Epithelial cell of esophagus (primary cell): Measurements from ENCODE around the gene BIRC5.

Source experiments
- DNase-seq: peaks from one replicate; pipeline ENCODE4 v3.0.0; 2010; ENCODE audit warnings: low read depth
- H3K4me3 ChIP-seq: 2 replicates; pipeline ENCODE4 v1.5.1; 2011; ENCODE audit warnings: mild to moderate bottlenecking, low read length, control low read depth
- TF ChIP-seq, protein P1 (sequence below): IDR thresholded peaks from 2 replicates; pipeline ENCODE4 v1.5.1; 2011; ENCODE audit warnings: low read depth, mild to moderate bottlenecking, low read length, control low read depth, inconsistent platforms; ENCODE audit not compliant: insufficient read depth; ENCODE audit errors: missing control alignments

Gene BIRC5

DNA sequence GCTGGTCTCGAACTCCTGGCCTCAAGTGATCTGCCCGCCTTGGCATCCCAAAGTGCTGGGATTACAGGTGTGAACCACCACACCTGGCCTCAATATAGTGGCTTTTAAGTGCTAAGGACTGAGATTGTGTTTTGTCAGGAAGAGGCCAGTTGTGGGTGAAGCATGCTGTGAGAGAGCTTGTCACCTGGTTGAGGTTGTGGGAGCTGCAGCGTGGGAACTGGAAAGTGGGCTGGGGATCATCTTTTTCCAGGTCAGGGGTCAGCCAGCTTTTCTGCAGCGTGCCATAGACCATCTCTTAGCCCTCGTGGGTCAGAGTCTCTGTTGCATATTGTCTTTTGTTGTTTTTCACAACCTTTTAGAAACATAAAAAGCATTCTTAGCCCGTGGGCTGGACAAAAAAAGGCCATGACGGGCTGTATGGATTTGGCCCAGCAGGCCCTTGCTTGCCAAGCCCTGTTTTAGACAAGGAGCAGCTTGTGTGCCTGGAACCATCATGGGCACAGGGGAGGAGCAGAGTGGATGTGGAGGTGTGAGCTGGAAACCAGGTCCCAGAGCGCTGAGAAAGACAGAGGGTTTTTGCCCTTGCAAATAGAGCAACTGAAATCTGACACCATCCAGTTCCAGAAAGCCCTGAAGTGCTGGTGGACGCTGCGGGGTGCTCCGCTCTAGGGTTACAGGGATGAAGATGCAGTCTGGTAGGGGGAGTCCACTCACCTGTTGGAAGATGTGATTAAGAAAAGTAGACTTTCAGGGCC is 5.5 kb downstream of the BIRC5 start:
- no peak overlapping the region for H3K4me3 ChIP-seq
- TF ChIP-seq, protein P1, sequence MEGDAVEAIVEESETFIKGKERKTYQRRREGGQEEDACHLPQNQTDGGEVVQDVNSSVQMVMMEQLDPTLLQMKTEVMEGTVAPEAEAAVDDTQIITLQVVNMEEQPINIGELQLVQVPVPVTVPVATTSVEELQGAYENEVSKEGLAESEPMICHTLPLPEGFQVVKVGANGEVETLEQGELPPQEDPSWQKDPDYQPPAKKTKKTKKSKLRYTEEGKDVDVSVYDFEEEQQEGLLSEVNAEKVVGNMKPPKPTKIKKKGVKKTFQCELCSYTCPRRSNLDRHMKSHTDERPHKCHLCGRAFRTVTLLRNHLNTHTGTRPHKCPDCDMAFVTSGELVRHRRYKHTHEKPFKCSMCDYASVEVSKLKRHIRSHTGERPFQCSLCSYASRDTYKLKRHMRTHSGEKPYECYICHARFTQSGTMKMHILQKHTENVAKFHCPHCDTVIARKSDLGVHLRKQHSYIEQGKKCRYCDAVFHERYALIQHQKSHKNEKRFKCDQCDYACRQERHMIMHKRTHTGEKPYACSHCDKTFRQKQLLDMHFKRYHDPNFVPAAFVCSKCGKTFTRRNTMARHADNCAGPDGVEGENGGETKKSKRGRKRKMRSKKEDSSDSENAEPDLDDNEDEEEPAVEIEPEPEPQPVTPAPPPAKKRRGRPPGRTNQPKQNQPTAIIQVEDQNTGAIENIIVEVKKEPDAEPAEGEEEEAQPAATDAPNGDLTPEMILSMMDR: no peak
- peak; percentile 24 for DNase-seq

DNA sequence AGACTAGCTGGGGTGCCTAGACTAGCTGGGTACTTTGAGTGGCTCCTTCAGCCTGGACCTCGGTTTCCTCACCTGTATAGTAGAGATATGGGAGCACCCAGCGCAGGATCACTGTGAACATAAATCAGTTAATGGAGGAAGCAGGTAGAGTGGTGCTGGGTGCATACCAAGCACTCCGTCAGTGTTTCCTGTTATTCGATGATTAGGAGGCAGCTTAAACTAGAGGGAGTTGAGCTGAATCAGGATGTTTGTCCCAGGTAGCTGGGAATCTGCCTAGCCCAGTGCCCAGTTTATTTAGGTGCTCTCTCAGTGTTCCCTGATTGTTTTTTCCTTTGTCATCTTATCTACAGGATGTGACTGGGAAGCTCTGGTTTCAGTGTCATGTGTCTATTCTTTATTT is 9.0 kb downstream of the BIRC5 start:
- no peak for DNase-seq
- TF ChIP-seq, protein P1: no peak
- H3K4me3 ChIP-seq: no peak overlapping the region

DNA sequence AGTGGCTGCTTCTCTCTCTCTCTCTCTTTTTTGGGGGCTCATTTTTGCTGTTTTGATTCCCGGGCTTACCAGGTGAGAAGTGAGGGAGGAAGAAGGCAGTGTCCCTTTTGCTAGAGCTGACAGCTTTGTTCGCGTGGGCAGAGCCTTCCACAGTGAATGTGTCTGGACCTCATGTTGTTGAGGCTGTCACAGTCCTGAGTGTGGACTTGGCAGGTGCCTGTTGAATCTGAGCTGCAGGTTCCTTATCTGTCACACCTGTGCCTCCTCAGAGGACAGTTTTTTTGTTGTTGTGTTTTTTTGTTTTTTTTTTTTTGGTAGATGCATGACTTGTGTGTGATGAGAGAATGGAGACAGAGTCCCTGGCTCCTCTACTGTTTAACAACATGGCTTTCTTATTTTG is 9.7 kb downstream of the BIRC5 start:
- DNase-seq: no peak

DNA sequence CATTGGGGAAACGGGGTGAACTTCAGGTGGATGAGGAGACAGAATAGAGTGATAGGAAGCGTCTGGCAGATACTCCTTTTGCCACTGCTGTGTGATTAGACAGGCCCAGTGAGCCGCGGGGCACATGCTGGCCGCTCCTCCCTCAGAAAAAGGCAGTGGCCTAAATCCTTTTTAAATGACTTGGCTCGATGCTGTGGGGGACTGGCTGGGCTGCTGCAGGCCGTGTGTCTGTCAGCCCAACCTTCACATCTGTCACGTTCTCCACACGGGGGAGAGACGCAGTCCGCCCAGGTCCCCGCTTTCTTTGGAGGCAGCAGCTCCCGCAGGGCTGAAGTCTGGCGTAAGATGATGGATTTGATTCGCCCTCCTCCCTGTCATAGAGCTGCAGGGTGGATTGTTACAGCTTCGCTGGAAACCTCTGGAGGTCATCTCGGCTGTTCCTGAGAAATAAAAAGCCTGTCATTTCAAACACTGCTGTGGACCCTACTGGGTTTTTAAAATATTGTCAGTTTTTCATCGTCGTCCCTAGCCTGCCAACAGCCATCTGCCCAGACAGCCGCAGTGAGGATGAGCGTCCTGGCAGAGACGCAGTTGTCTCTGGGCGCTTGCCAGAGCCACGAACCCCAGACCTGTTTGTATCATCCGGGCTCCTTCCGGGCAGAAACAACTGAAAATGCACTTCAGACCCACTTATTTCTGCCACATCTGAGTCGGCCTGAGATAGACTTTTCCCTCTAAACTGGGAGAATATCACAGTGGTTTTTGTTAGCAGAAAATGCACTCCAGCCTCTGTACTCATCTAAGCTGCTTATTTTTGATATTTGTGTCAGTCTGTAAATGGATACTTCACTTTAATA is 10.4 kb downstream of the BIRC5 start:
- H3K4me3 ChIP-seq: no peak overlapping the region
- TF ChIP-seq, protein P1: no peak
- DNase-seq: no peak

More for the DNA sequence above, 9.7 kb downstream of the BIRC5 start:
- TF ChIP-seq, protein P1: no peak
- no peak overlapping the region for H3K4me3 ChIP-seq

DNA sequence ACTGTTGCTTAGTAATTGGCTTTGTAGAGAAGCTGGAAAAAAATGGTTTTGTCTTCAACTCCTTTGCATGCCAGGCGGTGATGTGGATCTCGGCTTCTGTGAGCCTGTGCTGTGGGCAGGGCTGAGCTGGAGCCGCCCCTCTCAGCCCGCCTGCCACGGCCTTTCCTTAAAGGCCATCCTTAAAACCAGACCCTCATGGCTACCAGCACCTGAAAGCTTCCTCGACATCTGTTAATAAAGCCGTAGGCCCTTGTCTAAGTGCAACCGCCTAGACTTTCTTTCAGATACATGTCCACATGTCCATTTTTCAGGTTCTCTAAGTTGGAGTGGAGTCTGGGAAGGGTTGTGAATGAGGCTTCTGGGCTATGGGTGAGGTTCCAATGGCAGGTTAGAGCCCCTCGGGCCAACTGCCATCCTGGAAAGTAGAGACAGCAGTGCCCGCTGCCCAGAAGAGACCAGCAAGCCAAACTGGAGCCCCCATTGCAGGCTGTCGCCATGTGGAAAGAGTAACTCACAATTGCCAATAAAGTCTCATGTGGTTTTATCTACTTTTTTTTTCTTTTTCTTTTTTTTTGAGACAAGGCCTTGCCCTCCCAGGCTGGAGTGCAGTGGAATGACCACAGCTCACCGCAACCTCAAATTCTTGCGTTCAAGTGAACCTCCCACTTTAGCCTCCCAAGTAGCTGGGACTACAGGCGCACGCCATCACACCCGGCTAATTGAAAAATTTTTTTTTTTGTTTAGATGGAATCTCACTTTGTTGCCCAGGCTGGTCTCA is 11.2 kb downstream of the BIRC5 start:
- H3K4me3 ChIP-seq: no peak overlapping the region
- no peak for DNase-seq
- TF ChIP-seq, protein P1: no peak

DNA sequence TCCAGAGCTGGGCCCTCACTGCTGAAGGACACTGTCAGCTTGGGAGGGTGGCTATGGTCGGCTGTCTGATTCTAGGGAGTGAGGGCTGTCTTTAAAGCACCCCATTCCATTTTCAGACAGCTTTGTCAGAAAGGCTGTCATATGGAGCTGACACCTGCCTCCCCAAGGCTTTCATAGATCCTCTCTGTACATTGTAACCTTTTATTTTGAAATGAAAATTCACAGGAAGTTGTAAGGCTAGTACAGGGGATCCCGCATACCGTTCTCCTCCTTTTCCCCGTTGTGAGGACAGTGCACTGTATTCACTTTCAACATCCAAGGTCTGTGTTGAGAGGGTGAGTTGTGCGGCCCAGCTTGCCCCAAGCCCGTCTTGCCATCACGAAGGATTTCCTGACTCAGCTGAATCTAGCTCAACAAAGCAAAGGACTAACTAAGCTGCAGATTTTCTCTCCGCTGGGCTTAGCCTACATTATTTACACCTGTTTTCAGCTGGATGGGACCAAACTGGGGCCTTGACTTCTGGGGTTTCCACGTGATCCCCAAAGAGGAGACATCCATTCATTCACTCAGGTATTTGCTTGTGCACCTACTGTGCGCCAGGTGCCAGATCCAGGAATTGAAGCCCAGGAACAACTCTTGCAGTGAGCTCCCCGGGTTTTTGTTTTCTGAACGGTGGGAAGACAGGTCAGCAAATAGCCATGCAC is 12.2 kb downstream of the BIRC5 start:
- no peak overlapping the region for H3K4me3 ChIP-seq
- TF ChIP-seq, protein P1: no peak
- no peak for DNase-seq
